CD4-positive, alpha-beta T cell treated with Interleukin-4 for 4 hours (primary cell): ENCODE data around the gene KRT1.

ENCODE experiments used
- DNase-seq: peaks from one replicate; pipeline ENCODE4 v3.0.0-alpha.2; 2020

The KRT1 gene

GRCh38 chr12:52632656-52633055, 47.6 kb downstream of the KRT1 start:
- no peak for DNase-seq

- no peak for DNase-seq
Measured at GRCh38 chr12:52631676-52632459, 48.3 kb downstream of the KRT1 start.

DNA sequence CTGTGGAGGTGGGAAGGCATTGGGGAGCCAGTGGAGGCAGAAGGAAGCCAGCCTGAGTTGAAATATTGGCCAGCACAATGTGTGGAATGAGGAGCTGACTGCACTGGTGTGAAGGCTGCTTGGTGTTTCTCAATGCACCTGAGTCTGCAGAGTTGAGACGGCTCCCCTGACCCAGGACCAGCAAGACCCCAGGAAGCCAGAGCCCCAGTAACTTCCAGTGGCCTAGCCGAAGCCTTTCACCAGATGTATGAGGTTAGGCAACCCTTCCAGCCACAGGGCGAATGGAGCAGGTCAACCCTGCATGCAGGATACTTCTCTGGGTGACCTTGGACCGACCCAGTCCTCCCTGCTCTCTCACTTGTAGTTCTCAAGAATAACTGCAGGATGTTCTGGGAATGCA, 48.9 kb downstream of the KRT1 start:
- DNase-seq: no peak

GRCh38 chr12:52630599-52631200, 49.5 kb downstream of the KRT1 start:
- DNase-seq: no peak

GRCh38 chr12:52630008-52630500, 50.2 kb downstream of the KRT1 start:
- no peak for DNase-seq

GRCh38 chr12:52629281-52630007, 50.8 kb downstream of the KRT1 start:
- DNase-seq: no peak

DNA sequence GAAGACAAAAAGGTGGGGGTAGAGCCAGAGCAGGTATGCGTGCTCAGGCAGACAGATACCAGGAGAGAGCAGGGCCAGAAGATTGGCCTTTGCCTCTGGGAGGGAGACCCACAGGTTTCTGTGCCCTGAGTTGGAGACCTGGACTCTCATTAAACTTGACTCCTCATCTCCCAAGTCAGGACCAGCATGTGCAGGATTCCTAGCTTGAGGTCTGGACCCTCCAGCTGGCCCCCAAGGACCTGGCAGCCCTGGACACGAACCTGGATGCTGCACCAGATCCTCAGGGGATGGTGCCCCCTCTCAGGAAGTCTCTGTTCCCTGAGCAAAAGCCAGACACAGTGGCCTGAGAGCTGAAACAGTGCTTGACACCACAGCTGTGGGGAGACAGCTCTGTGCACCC, 51.4 kb downstream of the KRT1 start:
- DNase-seq: no peak

- DNase-seq: no peak
Measured at GRCh38 chr12:52628111-52628507, 52.1 kb downstream of the KRT1 start.

DNA sequence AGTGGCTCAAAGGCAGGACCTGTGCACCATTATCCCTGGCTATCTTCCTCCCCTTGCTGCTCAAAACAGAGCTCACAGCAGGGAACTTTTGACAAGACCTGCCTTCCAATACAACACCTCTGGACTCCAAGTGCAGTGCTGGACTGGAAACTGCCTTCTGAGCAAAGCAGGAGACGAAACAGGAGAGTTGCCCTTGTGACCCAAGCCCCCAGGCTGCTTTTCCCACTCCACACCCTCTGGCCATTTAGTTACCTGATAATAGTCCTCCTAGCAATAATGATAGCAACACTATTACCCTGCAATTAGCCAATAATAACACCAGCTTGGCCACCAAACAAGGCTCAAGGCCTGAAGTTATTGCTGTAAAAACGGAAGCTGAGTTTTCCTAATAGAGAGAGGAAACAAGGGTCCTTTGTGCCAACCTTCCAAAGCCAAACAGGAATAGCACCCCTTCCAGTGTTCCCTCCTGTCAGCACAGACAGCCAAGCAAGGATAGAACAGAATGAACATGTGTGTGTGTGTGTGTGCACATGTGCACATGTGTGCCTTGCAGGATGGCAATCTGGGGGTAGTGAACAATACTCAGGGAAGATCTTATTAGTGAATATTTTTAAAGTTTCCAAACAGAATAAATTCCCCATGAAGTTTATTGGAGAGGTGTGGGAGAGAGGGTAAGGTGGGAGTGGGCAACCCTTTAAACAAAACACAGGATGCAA, 52.7 kb downstream of the KRT1 start:
- DNase-seq: no peak
